Measurements from ENCODE around the gene BCL2L1.

Gene BCL2L1

GRCh38 chr20:31722257-31723068 is at the start of gene BCL2L1:
BCL2L1 (minus strand) TSS chr20:31722868; CDS start chr20:31722218, 650 bp downstream.
- no peak for TF ChIP-seq ZFX (IDR thresholded peaks at IDR 0.05; ENCODE audit: borderline replicate concordance)
- peak; percentile 69 for TF ChIP-seq CTCF (IDR thresholded peaks at IDR 0.05)
- H3K27ac ChIP-seq: peak within 1 kb of the TSS; percentile 97

- TF ChIP-seq CTCF (IDR thresholded peaks at IDR 0.05) (no peak), ZFX (IDR thresholded peaks at IDR 0.05; ENCODE audit: borderline replicate concordance) (no peak)
- no peak overlapping the region for H3K27ac ChIP-seq
These were observed 47.6 kb upstream of the BCL2L1 start for GRCh38 chr20:31770243-31770642.

GRCh38 chr20:31769681-31770080 is 47.0 kb upstream of the BCL2L1 start:
- no peak overlapping the region for H3K27ac ChIP-seq
- TF ChIP-seq CTCF (IDR thresholded peaks at IDR 0.05) (no peak), ZFX (IDR thresholded peaks at IDR 0.05; ENCODE audit: borderline replicate concordance) (no peak)

- no peak overlapping the region for H3K27ac ChIP-seq
- no peak for TF ChIP-seq CTCF (IDR thresholded peaks at IDR 0.05)
- TF ChIP-seq ZFX (IDR thresholded peaks at IDR 0.05; ENCODE audit: borderline replicate concordance): no peak
These were observed 45.1 kb upstream of the BCL2L1 start for GRCh38 chr20:31767805-31768204.

GRCh38 chr20:31764641-31765305 is 42.1 kb upstream of the BCL2L1 start:
- no peak overlapping the region for H3K27ac ChIP-seq
- TF ChIP-seq ZFX (IDR thresholded peaks at IDR 0.05; ENCODE audit: borderline replicate concordance) (no peak), CTCF (IDR thresholded peaks at IDR 0.05) (no peak)

- H3K27ac ChIP-seq: no peak overlapping the region
- no peak for TF ChIP-seq CTCF (IDR thresholded peaks at IDR 0.05)
- no peak for TF ChIP-seq ZFX (IDR thresholded peaks at IDR 0.05; ENCODE audit: borderline replicate concordance)
These were observed 38.0 kb upstream of the BCL2L1 start for GRCh38 chr20:31760519-31761240.

Data from 22Rv1 (cell line).